Activated effector memory CD4-positive, alpha-beta T cell treated with Interleukin-2 at 50 U/mL for 16 hours (primary cell): ENCODE measurements around the gene PRDM2.
"Not testable (repeated sequence)": the region's sequence is repeated elsewhere in the genome, so short reads cannot be mapped to it uniquely, and the experiment has no call there.

Experiments
- DNase-seq: peaks from one replicate; pipeline ENCODE4 v3.0.0-alpha.2; 2020

PRDM2 gene

DNA sequence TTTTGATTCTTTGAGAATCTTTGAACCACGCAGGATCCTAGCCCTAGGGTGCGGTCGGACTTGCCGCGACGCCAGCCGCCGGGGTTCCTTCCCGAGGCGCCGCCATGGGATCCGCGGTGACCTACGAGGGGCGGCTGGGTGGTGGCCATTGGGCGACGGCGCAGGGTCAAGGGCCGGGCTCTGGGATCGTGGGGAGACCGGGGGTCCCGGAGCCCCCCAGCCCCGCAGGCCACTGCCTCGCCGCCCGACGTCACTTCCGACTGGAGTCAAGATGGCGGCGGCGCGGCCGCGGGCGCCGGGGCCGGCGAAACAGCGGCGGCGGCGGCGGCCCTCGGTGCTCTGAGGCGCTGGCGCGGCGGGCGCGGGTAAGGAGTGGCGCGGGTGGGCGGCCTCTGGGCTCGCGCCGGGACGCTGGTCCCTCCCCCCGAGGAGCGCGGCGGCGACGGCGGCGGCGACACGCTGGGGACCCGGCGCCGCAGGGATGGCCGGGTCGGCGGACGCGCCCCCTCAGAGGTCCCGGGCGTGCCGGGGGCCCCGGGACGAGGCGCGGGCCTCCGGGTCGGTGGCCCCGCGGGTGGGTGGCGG lies at the start of gene PRDM2:
Gene PRDM2 (plus strand): TSS at position 253 of the 585 bp plus-strand sequence. CDS start 15,418 bp downstream, outside the sequence.
- peak; percentile 51 for DNase-seq

DNA sequence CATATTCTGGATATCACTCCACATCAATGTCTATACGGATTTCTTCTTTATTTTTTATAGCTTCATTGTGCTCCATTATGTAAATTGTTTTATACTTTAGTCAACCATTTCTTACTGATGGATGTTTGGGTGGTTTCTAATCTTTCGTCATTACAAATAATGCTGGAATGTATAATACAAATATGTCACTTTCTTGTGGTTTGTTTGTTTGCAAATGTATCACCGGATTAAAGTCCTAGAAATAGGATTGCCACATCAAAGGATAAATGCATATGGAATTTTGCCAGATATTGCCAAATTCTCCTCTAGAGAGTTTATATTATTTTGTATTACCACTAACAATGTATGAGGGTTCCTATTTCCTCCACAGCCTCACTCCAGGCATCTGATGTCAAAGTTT lies 48.7 kb upstream of the PRDM2 start:
- DNase-seq, result no peak

DNA sequence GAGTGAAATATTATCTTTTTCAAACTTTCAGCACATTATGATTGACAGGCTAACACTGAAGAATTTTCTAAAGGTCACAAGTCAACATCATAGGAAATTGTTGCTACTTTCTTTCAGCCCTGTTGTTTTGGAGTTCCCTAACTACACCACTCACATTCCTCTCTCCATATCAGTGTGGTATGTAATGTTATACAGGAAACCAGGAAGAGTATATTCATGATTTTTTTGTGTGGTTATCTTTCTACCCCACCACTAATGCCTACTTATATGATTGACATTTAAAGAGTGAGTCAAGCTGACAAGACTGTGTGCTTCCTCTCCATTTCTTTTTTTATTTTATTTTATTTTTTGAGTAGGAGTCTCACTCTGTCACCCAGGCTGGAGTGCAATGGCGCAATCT lies 47.8 kb upstream of the PRDM2 start:
- no peak for DNase-seq

DNA sequence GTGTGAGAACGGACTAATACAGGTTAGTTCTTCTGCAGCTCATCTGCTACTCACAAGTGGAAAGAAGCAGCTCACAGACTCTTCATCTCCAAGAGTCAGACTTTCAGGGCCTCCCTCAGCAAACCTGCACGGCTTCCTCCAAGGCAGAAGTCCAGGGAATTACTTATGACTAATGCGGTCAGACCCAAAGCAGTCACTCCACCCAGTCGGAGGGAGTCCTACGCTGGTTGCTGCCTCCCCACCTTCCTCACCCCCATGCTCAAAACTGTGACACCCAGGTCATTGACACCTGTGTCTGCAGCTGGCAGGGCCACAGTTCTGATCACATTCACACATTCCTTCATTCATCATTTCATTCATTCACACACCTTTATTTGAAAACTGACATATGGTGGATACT lies 38.4 kb upstream of the PRDM2 start:
- no peak for DNase-seq

DNA sequence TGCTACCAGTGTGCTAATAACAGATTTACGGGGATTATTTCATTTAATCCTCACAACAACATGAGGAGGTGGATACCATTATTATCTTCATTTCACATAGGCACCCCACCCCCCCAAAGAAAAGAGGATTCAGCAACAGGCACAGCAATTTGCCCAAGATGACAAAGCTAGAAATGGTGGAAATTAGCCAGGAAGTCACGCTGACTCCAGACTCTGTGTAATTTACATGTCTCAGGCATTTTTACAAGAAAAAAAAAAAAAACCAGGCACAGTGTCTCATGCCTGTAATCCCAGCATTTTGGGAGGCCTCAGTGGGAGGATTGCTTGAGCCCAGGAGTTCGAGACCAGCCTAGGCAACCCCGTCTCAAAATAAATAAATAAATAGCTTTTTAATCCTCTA lies 37.5 kb upstream of the PRDM2 start:
- DNase-seq, result no peak

GRCh38 chr1:13663969-13664368 lies 36.0 kb upstream of the PRDM2 start:
- DNase-seq, result no peak

DNA sequence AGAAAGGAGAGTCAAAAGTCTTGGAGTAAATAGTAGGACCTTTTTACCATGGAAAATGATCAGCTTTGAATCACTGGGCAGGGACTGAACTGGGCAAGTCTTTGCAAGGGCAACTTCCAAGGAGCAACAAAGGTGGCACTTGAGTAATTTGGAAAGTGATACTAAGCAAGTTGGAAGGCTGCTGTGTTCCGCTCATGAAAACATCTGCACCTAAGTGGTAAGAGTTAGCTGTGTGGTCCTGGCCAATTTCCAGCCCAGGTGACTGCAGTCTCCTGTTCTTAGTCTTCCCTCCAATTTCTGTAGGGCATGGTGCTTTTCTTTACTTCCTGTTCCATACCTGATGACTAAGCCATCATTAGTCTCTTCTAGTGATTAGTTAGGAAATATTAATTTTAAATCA lies 35.5 kb upstream of the PRDM2 start:
- no peak for DNase-seq

DNA sequence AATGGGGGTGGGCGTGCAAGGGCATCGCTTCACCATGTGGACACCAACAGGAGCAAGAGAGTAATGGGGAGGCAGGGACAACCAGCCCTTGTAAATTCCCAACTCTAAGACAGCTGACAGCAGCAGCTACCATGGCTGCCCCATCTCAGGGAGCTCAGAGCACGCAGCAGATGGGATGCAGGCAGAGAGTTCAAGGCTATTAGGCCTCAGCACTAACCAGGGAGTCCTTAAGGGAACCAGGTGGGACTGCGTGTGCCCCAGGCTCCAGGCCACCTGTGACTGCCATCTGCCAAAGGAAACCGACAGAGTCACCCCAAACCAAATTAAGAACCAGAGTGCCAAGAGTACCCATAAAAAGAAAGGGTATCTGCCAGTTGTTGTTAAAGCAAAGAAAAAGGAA lies 33.7 kb upstream of the PRDM2 start:
- no peak for DNase-seq

DNA sequence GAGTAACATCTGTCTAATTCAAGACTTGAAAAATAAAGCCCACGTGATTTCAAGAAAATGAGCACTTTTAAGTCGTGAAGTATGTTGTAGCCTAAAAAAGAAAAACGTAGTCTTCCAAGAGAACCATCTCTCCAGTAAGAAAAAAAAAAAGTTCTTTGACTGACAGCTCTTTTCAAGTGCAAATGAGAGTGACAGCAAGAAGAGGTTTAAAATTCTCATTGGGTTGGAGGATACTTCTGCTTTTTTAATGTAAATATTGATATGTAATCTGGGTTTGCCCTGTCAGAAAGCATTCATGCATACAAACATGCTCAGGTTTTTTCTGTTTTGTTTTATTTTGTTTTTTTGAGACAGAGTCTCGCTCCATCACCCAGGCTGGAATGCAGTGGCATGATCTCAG lies 32.3 kb upstream of the PRDM2 start:
- DNase-seq, result no peak

DNA sequence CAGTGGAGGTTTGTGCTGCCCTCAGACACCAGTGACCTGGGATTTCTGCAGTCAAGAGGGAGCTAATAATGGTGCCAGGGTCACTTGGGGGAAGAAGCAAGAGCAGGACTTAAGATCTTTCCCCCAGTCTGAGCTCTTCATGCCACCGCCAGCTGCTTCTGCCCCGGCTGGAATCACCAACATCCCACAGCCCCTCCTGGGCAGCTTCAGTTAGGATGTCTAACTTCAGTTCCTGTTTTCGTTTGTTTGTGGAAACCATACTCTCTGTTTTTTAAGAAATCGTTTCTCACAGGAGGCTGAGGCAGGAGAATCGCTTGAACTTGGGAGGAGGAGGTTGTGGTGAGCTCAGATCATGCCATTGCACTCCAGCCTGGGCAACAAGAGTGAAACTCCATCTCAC lies 25.6 kb upstream of the PRDM2 start:
- no peak for DNase-seq

DNA sequence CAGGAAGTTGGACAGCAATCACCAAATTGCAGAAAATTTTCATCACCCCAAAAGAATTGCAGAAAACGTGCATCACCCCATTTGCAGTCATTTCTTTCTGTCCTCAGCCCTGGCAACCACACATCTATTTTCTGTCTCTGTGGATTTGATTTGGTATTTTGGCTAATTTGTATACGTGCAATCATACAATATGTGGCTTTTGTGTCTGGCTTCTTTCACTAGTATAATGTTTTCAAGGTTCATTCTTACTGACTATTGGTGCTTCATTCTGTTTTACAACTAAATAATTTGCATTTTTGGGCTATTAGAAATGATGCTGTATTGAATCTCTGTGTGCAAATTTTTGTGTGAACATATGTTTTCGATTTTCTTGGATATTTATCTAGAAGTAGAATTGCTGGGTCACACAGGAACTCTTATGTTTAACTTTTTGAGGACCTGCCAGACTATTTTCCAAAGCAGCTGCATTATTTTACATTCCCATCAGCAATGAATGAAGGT lies 24.8 kb upstream of the PRDM2 start:
- DNase-seq, result no peak

DNA sequence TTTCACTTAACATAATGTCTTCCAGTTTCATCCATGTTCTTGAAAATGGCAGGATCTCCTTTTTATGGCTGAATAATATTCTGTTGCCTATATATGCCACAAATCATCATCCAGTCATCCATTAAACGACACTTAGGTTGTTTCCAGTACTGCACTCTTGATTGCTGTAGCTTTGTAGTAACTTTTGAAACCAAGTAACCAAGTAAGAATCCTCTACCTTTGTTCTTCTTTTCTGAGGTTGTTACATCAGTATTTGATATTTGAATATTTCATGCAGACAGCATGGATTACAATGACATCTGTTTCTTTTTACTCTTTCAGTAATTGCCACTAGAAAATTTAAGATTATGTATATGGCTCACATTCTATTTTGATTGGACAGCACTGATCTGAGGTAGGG lies 22.1 kb upstream of the PRDM2 start:
- DNase-seq, result no peak

- DNase-seq, result no peak
These were observed 20.3 kb upstream of the PRDM2 start for GRCh38 chr1:13679651-13680050.

GRCh38 chr1:13680609-13681008 lies 19.4 kb upstream of the PRDM2 start:
- DNase-seq, result not testable (repeated sequence)

DNA sequence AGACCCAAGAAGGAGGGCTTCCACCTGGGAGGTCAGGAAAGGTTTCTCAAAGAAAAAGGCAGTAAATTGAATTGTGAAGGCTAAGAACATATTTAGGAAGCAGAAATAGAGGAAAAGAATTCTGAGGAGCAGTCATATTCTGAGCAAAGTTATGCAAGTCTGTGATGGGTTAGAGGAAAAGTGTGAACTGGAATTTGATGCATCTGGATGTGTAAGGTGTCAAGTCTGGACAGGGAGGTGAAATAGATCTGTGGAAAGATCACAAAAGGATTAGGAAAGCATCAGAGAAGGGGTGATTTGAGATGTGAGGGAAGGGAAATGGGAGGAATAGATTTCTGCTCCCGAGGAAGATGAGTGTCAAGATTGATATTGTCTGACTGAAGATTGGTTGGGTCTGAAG lies 18.1 kb upstream of the PRDM2 start:
- DNase-seq, result no peak

- no peak for DNase-seq
These were observed 17.5 kb upstream of the PRDM2 start for GRCh38 chr1:13682444-13682843.

- no peak for DNase-seq
These were observed 16.8 kb upstream of the PRDM2 start for GRCh38 chr1:13683206-13683605.

GRCh38 chr1:13687151-13687715 lies 12.8 kb upstream of the PRDM2 start:
- no peak for DNase-seq

DNA sequence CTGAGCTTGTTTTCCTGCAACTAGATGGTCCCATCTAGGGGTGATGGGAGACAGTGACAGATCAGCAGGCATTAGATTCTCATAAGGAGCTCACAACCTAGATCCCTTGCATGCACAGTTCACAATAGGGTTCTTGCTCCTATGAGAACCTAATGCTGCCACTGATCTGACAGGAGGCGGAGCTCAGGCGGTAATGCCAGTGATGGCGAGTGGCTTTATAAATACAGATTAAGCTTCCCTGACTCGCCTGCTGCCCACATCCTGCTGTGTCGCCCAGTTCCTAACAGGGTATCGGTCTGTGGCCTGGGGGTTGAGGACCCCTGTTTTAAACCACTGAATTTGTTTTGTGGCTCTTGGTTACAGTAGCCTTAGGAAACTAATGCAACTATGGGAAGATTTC lies 6.9 kb upstream of the PRDM2 start:
- not testable (repeated sequence) for DNase-seq

GRCh38 chr1:13694886-13695684 lies 4.9 kb upstream of the PRDM2 start:
- no peak for DNase-seq

DNA sequence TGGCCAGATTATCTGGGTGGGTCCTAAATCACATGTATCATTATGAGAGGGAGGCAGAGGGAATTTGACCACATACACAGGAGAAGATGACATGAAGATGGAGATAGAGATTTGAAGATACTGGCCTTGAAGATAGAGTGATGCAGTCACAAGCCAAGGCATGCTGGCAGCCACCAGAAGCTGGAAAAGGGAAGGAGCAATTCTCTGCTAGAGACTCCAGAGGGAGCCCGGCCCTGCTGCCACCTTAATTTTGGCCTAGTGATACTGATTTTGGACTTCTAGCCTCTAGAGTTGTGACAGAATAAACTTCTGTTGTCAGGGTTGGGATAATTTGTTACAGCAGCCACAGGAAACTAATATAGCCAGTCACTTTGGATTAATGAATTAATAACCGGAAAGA lies 2.2 kb upstream of the PRDM2 start:
- DNase-seq, result no peak

DNA sequence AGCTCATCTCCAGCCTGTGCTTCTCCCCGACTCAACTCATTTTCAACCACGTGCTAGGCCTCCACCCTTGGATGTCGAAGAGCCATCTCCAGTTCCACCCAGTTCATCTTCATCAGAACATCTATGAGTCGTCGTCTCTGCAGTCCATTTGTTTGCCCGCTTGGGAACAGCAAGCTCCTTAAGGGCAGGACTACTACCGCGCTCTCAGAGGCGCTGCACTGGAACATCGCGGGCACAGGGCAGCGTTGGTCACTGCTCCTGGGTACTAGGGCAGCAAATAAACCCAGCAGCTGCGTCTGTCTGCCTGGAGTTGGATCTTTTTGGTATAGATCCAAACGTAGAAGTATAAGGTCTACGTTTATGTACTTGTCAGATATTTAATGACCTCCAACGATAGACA lies 478 bp upstream of the PRDM2 start:
- no peak for DNase-seq

GRCh38 chr1:13700521-13701270 lies 708 bp downstream of the PRDM2 start:
- peak; percentile 26 for DNase-seq

DNA sequence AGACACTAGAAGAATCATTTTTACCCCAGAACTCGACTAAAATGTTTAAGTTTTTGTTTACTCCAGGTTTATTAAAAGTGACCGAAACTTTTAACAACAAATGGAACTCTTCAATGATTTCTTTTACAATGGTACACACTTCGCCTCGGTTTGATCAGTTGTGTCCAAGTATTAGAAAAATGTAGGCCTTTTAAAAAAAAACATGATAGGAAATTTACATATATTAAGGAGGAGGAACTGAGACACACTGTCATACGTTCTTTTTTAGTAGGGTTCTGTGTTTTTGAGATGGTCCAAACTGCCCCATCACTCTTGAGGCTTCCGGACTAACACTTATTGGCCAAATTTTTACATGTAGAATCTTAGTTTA lies 1.3 kb downstream of the PRDM2 start:
- DNase-seq, result no peak
